GM18526 (cell line): Measurements from ENCODE around the gene ATP6V0D1.

Source experiments
- POLR2A ChIP-seq: IDR thresholded peaks from 3 replicates; pipeline ENCODE4 v1.6.1; 2011; ENCODE audit not compliant: insufficient read length; ENCODE audit errors: extremely low read depth

The ATP6V0D1 gene

DNA sequence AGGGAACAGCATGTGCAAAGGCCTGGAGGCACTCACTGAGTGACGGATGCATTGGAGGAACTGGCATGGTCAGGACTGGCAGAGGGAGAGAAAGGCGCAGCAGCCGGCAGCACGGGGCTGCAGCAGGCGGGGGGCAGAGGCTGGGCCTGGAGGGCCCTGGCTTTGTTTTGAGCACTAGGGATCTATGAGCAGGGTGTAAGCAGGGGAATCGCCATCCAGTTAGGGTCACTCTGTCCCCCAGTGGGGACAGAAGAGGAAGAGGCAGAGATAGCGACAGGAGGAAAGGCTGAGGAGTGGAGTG is 35.9 kb downstream of the ATP6V0D1 start:
- no peak for TF ChIP-seq POLR2A

- no peak for TF ChIP-seq POLR2A
These were observed 36.5 kb downstream of the ATP6V0D1 start for GRCh38 chr16:67444259-67445125.

DNA sequence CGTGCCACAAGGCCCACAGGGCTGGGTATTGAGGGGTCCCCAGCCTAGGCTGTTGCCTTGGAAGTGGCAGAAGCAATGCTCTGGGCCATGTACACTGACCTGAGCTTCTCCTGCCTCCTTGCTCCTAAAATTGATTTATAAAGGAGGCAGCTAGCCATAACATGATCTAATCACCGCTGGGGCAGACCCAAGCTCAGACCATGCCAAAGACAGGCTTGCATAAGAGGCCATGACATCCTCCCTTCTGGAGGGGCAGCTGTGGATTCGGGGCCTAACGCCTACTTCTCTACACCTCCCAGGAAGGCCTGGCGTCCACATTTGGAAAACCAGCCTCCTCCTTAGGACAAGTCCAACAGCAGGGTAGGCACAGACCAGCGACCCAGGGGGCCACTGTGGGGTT is 37.7 kb downstream of the ATP6V0D1 start:
- TF ChIP-seq POLR2A: no peak

- TF ChIP-seq POLR2A: no peak
These were observed 38.2 kb downstream of the ATP6V0D1 start for GRCh38 chr16:67442581-67443255.

- TF ChIP-seq POLR2A: no peak
These were observed 39.0 kb downstream of the ATP6V0D1 start for GRCh38 chr16:67441907-67442306.

DNA sequence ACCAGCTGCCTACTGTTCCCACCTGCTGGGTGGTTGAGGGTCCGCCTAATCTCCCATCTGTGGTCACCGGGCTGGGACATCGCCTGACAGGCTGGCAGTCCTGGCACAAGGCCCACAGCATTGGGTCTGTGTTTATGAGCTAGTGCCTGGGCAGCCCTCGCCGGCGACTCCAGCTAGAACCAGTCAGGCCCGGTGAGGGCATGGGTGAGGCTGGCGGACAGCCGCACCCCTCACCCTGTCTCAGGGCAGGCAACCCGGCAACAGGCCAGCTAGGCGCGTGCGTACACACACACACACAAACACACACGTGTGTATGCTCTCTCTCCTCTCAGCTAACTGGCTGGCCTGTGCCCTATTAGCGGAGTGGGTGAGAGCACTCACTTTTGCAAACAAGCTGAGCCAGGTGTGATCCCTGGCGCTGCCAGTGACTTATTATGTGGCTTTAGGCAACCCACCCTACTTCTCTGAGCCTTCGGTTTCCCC is 39.6 kb downstream of the ATP6V0D1 start:
- no peak for TF ChIP-seq POLR2A

DNA sequence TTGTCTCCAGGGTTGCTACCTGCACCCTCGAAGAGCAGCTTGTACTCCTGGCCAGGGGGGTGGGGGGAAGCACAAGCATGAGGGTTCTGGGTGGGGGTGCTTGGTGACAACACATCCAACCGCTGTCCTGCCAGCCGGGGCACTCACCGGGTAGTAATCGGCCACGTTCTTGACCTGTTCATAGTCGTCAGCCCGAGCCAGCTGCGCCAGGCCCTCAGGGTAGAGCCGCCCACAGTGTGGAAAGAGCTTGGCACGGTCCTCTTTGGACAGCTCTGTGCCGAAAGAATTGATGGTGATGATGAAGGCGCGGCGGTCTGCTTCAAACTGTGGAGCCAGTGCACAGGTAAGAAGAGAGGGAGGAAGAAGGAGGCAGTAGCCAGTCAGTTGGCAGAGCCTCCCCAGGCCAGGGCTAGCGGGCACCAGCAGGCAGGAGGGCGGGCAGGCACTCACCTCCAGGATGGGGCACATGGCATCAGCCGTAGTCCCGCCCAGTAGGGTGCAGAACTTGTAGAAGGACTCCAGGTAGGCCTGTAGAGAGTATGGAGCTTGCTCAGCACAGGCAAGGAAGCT is 42.0 kb downstream of the ATP6V0D1 start:
- no peak for TF ChIP-seq POLR2A

DNA sequence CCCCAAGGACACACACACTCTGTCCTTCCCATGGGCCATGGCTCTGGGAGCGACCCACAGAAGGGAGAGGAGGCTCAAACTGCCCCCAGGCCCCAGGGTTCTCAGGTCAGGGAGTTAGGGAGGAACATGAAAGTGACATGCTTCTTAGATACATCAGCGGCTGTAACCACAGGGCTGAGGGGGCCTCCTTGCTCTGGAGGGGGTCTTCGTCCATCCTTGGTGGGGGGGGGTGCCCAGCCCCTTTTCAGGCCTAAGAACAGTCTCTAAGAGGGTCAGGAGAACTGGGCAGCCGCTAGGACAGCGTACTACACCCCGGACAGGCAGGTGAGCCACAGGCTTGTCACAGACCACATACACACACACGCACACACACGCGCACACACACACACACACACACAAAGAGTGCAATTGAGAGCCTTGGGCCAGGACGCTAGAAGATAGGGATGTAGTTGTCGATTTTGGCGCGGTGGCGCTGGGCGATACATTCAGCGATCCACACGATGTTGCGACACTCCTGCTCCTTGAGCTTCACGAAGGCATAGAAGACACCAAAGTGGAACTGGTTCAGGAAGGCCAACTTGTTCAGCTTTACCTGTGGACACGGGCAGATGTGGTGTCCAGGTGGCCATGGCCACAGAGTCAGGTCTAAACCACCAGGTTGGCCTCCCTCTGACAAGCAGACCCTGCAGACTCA is 42.7 kb downstream of the ATP6V0D1 start:
- TF ChIP-seq POLR2A: no peak

- TF ChIP-seq POLR2A: no peak
These were observed 43.4 kb downstream of the ATP6V0D1 start for GRCh38 chr16:67437513-67437912.

DNA sequence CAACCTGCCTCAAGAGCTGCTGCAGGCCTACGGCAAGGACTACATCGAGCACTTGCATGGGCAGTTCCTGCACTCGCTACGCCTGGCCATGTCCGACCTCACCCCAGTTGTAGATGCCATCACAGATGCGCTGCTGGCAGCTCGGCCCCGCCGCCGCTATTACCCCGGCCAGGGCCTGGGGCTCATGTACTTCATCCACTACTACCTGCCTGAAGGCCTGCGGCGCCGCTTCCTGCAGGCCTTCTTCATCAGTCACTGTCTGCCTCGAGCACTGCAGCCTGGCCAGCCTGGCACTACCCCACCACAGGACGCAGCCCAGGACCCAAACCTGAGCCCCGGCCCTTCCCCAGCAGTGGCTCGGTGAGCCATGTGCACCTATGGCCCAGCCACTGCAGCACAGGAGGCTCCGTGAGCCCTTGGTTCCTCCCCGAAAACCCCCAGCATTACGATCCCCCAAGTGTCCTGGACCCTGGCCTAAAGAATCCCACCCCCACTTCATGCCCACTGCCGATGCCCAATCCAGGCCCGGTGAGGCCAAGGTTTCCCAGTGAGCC is 44.2 kb downstream of the ATP6V0D1 start:
- TF ChIP-seq POLR2A: peak; percentile 18

DNA sequence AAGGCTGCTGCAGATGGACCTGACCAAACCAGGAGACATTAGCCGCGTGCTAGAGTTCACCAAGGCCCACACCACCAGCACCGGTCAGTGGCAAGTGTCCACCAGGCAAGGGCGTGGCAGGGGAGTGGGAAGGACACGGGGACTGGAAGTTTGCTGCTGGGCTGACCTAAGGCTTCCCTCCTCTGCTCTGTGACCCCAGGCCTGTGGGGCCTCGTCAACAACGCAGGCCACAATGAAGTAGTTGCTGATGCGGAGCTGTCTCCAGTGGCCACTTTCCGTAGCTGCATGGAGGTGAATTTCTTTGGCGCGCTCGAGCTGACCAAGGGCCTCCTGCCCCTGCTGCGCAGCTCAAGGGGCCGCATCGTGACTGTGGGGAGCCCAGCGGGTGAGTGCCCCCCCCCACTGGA is 45.2 kb downstream of the ATP6V0D1 start:
- TF ChIP-seq POLR2A: no peak

GRCh38 chr16:67433131-67433719 is 47.7 kb downstream of the ATP6V0D1 start:
- no peak for TF ChIP-seq POLR2A

DNA sequence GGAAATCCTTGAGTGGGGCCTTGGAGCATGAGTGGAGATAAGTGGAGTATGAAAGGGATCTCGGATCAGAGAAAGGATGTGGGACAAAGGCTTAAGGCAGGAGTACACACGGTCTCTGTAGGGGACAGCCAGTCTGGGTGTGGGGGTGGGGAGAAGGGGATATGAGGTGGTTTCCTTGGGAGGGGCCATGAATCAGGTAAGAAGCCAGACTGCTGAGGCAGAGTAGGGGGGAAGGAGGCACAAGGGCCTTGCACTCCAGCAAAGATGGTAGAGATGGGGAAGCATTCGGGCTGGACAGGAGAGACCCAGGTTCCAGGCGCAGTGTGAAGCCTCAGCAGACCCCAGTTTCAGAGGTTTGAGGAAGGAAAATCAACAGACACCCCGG is 48.5 kb downstream of the ATP6V0D1 start:
- no peak for TF ChIP-seq POLR2A

DNA sequence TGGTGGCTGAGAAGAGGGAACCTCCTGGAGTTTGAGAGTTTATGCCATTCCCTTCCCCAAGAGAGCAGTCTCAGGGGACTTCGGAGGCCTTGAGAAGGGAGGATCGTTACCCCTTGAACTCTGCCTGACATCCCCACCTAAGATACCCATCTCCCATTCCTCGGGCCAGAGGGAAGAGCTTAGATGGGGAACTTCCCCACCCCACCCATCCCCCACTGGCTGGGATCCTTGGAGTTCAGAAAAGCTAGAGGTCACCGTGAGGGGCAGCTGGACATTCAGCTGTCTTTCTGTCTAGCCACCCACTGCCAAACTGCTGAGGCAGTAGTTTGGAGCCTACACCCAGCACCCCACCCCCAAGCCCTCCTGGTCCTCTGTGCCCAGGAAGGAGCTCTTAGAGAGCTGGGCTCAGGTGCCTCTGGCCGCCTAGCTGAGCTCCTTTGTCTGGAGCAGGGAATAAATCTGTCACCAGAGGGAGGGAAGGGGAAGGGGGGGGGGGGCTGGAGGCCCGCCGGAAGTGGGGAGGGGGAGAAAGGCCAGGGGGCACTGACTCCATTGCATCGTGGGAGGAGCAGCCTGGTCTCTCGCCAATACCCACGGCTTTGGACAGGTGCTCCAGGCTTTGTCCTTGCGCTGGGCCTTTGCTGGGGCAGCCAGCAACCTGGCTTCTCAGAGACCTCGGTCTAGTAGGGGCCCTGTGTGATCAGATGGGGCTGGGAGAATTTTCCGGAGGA is 49.0 kb downstream of the ATP6V0D1 start:
- no peak for TF ChIP-seq POLR2A
